ENCODE measurements around the gene ALLC. TPM values are rescaled to one million over a fixed set of nuclear protein-coding genes. Genes with fewer than 3 reads are reported as not detected.

Gene ALLC
- total and polyA plus RNA-seq, 4 donors: 0.09 to 1.4 (median 0.74) TPM

GRCh38 chr2:3737128-3737527 is 79.1 kb downstream of the ALLC start:
- no peak overlapping the region for H3K9ac ChIP-seq (ENCODE audit: low read depth in 1 of 2, low read length in 2 of 2)
- TF ChIP-seq SP1 (IDR thresholded peaks at IDR 0.05) (no peak), FOXA2 (IDR thresholded peaks at IDR 0.05) (no peak), YY1 (IDR thresholded peaks at IDR 0.05) (no peak), HNF4A (conservative IDR thresholded peaks at IDR 0.05) (no peak), TAF1 (conservative IDR thresholded peaks at IDR 0.05) (no peak), NR2F2 (IDR thresholded peaks at IDR 0.05) (no peak)
- no peak for DNase-seq (ENCODE audit: low spot score)
- H3K27me3 ChIP-seq (ENCODE audit: control insufficient read depth in 4 of 4, insufficient read depth in 4 of 4, low read length in 3 of 4): no peaks in the 10 kb centered on the region
- no peaks in the 10 kb centered on the region for H3K9me3 ChIP-seq (ENCODE audit: control insufficient read depth in 4 of 4, low read length in 3 of 4)
- 54% methylated on average over 9 of the region's 9 CpGs for WGBS
- H3K4me3 ChIP-seq (ENCODE audit: low read depth in 1 of 3, low read length in 3 of 3): no peak overlapping the region
- no peak overlapping the region for H3K27ac ChIP-seq (ENCODE audit: low read depth in 1 of 2, low read length in 2 of 2)
- no peaks in the 10 kb centered on the region for H3K4me1 ChIP-seq (ENCODE audit: control insufficient read depth in 4 of 4, insufficient read depth in 4 of 4, low read length in 3 of 4)
- H3K36me3 ChIP-seq (ENCODE audit: control insufficient read depth in 4 of 4, insufficient read depth in 3 of 4, low read depth in 1 of 4, low read length in 3 of 4): no peaks in the 10 kb centered on the region

- no peak overlapping the region for H3K9ac ChIP-seq (ENCODE audit: low read depth in 1 of 2, low read length in 2 of 2)
Measured at GRCh38 chr2:3738454-3738853, 80.5 kb downstream of the ALLC start.

GRCh38 chr2:3739313-3739712 is 81.3 kb downstream of the ALLC start:
- Histone ChIP-seq H3K4me3 (ENCODE audit: low read depth in 1 of 3, low read length in 3 of 3) (no peak overlapping the region), H3K27ac (ENCODE audit: low read depth in 1 of 2, low read length in 2 of 2) (no peak overlapping the region), H3K36me3 (ENCODE audit: control insufficient read depth in 4 of 4, insufficient read depth in 3 of 4, low read depth in 1 of 4, low read length in 3 of 4) (no peaks in the 10 kb centered on the region), H3K9ac (ENCODE audit: low read depth in 1 of 2, low read length in 2 of 2) (no peak overlapping the region), H3K9me3 (ENCODE audit: control insufficient read depth in 4 of 4, low read length in 3 of 4) (no peaks in the 10 kb centered on the region), H3K27me3 (ENCODE audit: control insufficient read depth in 4 of 4, insufficient read depth in 4 of 4, low read length in 3 of 4) (no peaks in the 10 kb centered on the region), H3K4me1 (ENCODE audit: control insufficient read depth in 4 of 4, insufficient read depth in 4 of 4, low read length in 3 of 4) (no peaks in the 10 kb centered on the region)
- no peak for DNase-seq (ENCODE audit: low spot score)
- 90% methylated on average over 19 of the region's 19 CpGs for WGBS
- TF ChIP-seq NR2F2 (IDR thresholded peaks at IDR 0.05) (no peak), FOXA2 (IDR thresholded peaks at IDR 0.05) (no peak), ZBTB33 (IDR thresholded peaks at IDR 0.05) (no peak), EGR1 (IDR thresholded peaks at IDR 0.05; ENCODE audit: low read depth in 2 of 2) (no peak), MAX (IDR thresholded peaks at IDR 0.05) (no peak), FOXA1 (IDR thresholded peaks at IDR 0.05) (no peak), HNF4A (conservative IDR thresholded peaks at IDR 0.05) (no peak), RAD21 (IDR thresholded peaks at IDR 0.05) (no peak), SP1 (IDR thresholded peaks at IDR 0.05) (no peak), JUND (IDR thresholded peaks at IDR 0.05) (no peak), RXRA (IDR thresholded peaks at IDR 0.05) (no peak), TAF1 (conservative IDR thresholded peaks at IDR 0.05) (no peak), YY1 (IDR thresholded peaks at IDR 0.05) (no peak), HNF4G (IDR thresholded peaks at IDR 0.05) (no peak), GABPA (IDR thresholded peaks at IDR 0.05 in 1 of 2, conservative IDR thresholded peaks at IDR 0.05 in 1 of 2) (no peak), REST (IDR thresholded peaks at IDR 0.05) (no peak), ATF3 (IDR thresholded peaks at IDR 0.05) (no peak)

More at GRCh38 chr2:3738454-3738853, 80.5 kb downstream of the ALLC start:
- WGBS: 30% methylated on average over 3 of the region's 3 CpGs
- Histone ChIP-seq H3K27me3 (ENCODE audit: control insufficient read depth in 4 of 4, insufficient read depth in 4 of 4, low read length in 3 of 4) (no peaks in the 10 kb centered on the region), H3K4me3 (ENCODE audit: low read depth in 1 of 3, low read length in 3 of 3) (no peak overlapping the region), H3K36me3 (ENCODE audit: control insufficient read depth in 4 of 4, insufficient read depth in 3 of 4, low read depth in 1 of 4, low read length in 3 of 4) (no peaks in the 10 kb centered on the region), H3K9me3 (ENCODE audit: control insufficient read depth in 4 of 4, low read length in 3 of 4) (no peaks in the 10 kb centered on the region), H3K4me1 (ENCODE audit: control insufficient read depth in 4 of 4, insufficient read depth in 4 of 4, low read length in 3 of 4) (no peaks in the 10 kb centered on the region), H3K27ac (ENCODE audit: low read depth in 1 of 2, low read length in 2 of 2) (no peak overlapping the region)
- DNase-seq (ENCODE audit: low spot score): no peak
- TF ChIP-seq CTCF (IDR thresholded peaks at IDR 0.05; ENCODE audit: low read depth, low read length, missing input control) (peak; percentile 13), RAD21 (IDR thresholded peaks at IDR 0.05) (peak; percentile 41 to 44), TAF1 (conservative IDR thresholded peaks at IDR 0.05) (no peak)

All from liver (tissue), 9 donors.